SK-N-SH (cell line): ENCODE results near the gene MTHFD2L. TPM values are rescaled to one million over a fixed set of nuclear protein-coding genes. Genes with fewer than 3 reads are reported as not detected.

ENCODE experiments used
- CTCF ChIA-PET: fragments of 300-600, 350-600 bp; formaldehyde crosslinking; extraction: SDS; loops from one replicate; lab custom pipeline; 2021; lab: Yijun Ruan, JAX
- POLR2A ChIA-PET: fragments of 350-600 bp; sonication (Branson Sonifier 250); formaldehyde crosslinking; extraction: SDS; loops from one replicate; lab custom pipeline; 2020; ENCODE audit warnings: antibody characterized with exemption, inconsistent platforms; lab: Yijun Ruan, JAX
- DNase-seq: peaks from one replicate; pipeline ENCODE4 v3.0.0; 2012
- H2AFZ ChIP-seq: fragments of 200-600 bp; sonication (generic); 2 replicates; pipeline ENCODE4 v1.8.1; 2016; ENCODE audit warnings: antibody characterized with exemption, mild to moderate bottlenecking, low read depth
- H3F3A ChIP-seq: fragments of 200-600 bp; sonication (generic); replicated peaks from 2 replicates; pipeline ENCODE3; 2016; ENCODE audit warnings: antibody characterized with exemption, mild to moderate bottlenecking; ENCODE audit not compliant: insufficient read depth
- H3K27ac ChIP-seq, 2 experiments: fragments of 200-500 bp in 1 of 2; fragments of 200-600 bp in 1 of 2; sonication (Bioruptor generic) in 1 of 2; sonication (generic), shearing (Covaris generic) in 1 of 2; 2 replicates each; pipeline versions ENCODE4 v1.5.1 to v1.6.1; 2014 to 2016; ENCODE audit warnings: low read depth in 2 of 2, inconsistent platforms in 1 of 2, low read length in 1 of 2, mild to moderate bottlenecking in 1 of 2, mixed read lengths in 1 of 2
- H3K27me3 ChIP-seq: fragments of 200-600 bp; sonication (generic), shearing (Covaris generic); 2 replicates; pipeline ENCODE4 v1.6.1; 2016; ENCODE audit warnings: mixed run types; ENCODE audit not compliant: insufficient read depth
- H3K36me3 ChIP-seq, 2 experiments: fragments of 200-500 bp in 1 of 2; fragments of 200-600 bp in 1 of 2; sonication (Bioruptor generic) in 1 of 2; sonication (generic) in 1 of 2; replicated peaks in 1 of 2; 2 replicates each; pipeline versions ENCODE3 to v1.5.1; 2014 to 2016; ENCODE audit warnings: low read length in 1 of 2, mild to moderate bottlenecking in 1 of 2; ENCODE audit not compliant: insufficient read depth in 2 of 2, control insufficient read depth in 1 of 2
- H3K4me1 ChIP-seq, 2 experiments: fragments of 200-500 bp in 1 of 2; fragments of 200-600 bp in 1 of 2; sonication (Bioruptor generic) in 1 of 2; sonication (generic), shearing (Covaris generic) in 1 of 2; 2 replicates each; pipeline versions ENCODE4 v1.5.1 to v1.6.1; 2014 to 2016; ENCODE audit warnings: low read depth in 1 of 2, low read length in 1 of 2, mixed run types in 1 of 2; ENCODE audit not compliant: insufficient read depth in 2 of 2, control insufficient read depth in 1 of 2
- H3K4me2 ChIP-seq: fragments of 200-600 bp; sonication (generic), shearing (Covaris generic); 2 replicates; pipeline ENCODE4 v1.6.1; 2017; ENCODE audit warnings: mixed run types
- H3K4me3 ChIP-seq, 2 experiments: fragments of 200-500 bp in 1 of 2; fragments of 200-600 bp in 1 of 2; sonication (Bioruptor generic) in 1 of 2; sonication (generic), shearing (Covaris generic) in 1 of 2; 2 replicates each; pipeline versions ENCODE4 v1.5.1 to v1.8.1; 2014 to 2016; ENCODE audit warnings: low read depth in 2 of 2, inconsistent platforms in 1 of 2, low read length in 1 of 2, mild to moderate bottlenecking in 1 of 2, mixed read lengths in 1 of 2, moderate library complexity in 1 of 2
- H3K79me2 ChIP-seq: fragments of 200-600 bp; sonication (generic); 2 replicates; pipeline ENCODE4 v1.8.1; 2017; ENCODE audit warnings: mild to moderate bottlenecking; ENCODE audit not compliant: insufficient read depth
- H3K9ac ChIP-seq: fragments of 200-600 bp; sonication (generic); 2 replicates; pipeline ENCODE4 v1.6.1; 2017; ENCODE audit warnings: mixed run types
- H3K9me2 ChIP-seq: fragments of 200-600 bp; sonication (generic); 2 replicates; pipeline ENCODE4 v1.6.1; 2017; ENCODE audit warnings: mixed run types
- H3K9me3 ChIP-seq: fragments of 200-600 bp; sonication (generic); 2 replicates; pipeline ENCODE4 v1.6.1; 2017; ENCODE audit warnings: mixed run types, mild to moderate bottlenecking, moderate library complexity
- H4K20me1 ChIP-seq: fragments of 200-600 bp; sonication (generic); 2 replicates; pipeline ENCODE4 v1.6.1; 2017; ENCODE audit warnings: mild to moderate bottlenecking, mixed run types; ENCODE audit not compliant: insufficient read depth
- CHD2 ChIP-seq: fragments of 150-350 bp; IDR thresholded peaks from 2 replicates; pipeline ENCODE4 v1.6.1; 2018; ENCODE audit warnings: low read length; ENCODE audit not compliant: partially characterized antibody
- FOSL2 ChIP-seq: IDR thresholded peaks from 2 replicates; pipeline ENCODE4 v1.4.0; 2012; ENCODE audit warnings: low read depth, mild to moderate bottlenecking, moderate library complexity, borderline replicate concordance
- FOXJ3 ChIP-seq: sonication (generic); formaldehyde crosslinking; IDR thresholded peaks from 2 replicates; pipeline ENCODE4 v1.5.1; 2020; ENCODE audit warnings: mild to moderate bottlenecking, missing genetic modification reagents
- FOXM1 ChIP-seq: IDR thresholded peaks from 2 replicates; pipeline ENCODE4 v1.4.0; 2012; ENCODE audit warnings: low read depth, mild to moderate bottlenecking
- GATA2 ChIP-seq: sonication (generic); formaldehyde crosslinking; IDR thresholded peaks from 2 replicates; pipeline ENCODE4 v1.5.0; 2020; ENCODE audit warnings: mild to moderate bottlenecking, missing genetic modification reagents
- JUND ChIP-seq: IDR thresholded peaks from 2 replicates; pipeline ENCODE4 v1.4.0; 2012
- MEF2A ChIP-seq: IDR thresholded peaks from 2 replicates; pipeline ENCODE4 v1.4.0; 2012; ENCODE audit warnings: low read depth, borderline replicate concordance
- MXI1 ChIP-seq: IDR thresholded peaks from 2 replicates; pipeline ENCODE4 v1.6.1; 2012; ENCODE audit warnings: mild to moderate bottlenecking, low read depth, low read length, improper control_type of control experiment
- NFIC ChIP-seq: IDR thresholded peaks from 2 replicates; pipeline ENCODE4 v1.4.0; 2012; ENCODE audit warnings: borderline replicate concordance
- POLR2AphosphoS5 ChIP-seq: IDR thresholded peaks from 2 replicates; pipeline ENCODE4 v1.6.1; 2012; ENCODE audit warnings: low read depth, low read length
- RXRA ChIP-seq: IDR thresholded peaks from 2 replicates; pipeline ENCODE4 v1.4.0; 2012; ENCODE audit warnings: low read depth, mild to moderate bottlenecking, borderline replicate concordance
- SIN3A ChIP-seq: IDR thresholded peaks from 2 replicates; pipeline ENCODE4 v1.6.1; 2012; ENCODE audit warnings: low read depth, mild to moderate bottlenecking, low read length, moderate library complexity, borderline replicate concordance
- WGBS: methylation state at CpG from one replicate; pipeline ENCODE4 v1.1.6; 2017; ENCODE audit warnings: low lambda C conversion rate; 5-methylcytosine and 5-hydroxymethylcytosine counted together
- polyA plus RNA-seq, 3 experiments: library from polyadenylated mRNA; depleted of rRNA; stranded (reverse); fragments of >200 nt; gene quantifications; 2 replicates each; pipeline ENCODE4 v1.2.3, GENCODE V29; 2012
- TF ChIP-seq, protein P1 (sequence below): IDR thresholded peaks from 2 replicates; pipeline ENCODE4 v1.6.1; 2012; ENCODE audit warnings: mild to moderate bottlenecking, low read depth, low read length, moderate library complexity
- TF ChIP-seq, protein P2 (sequence below): IDR thresholded peaks from 2 replicates; pipeline ENCODE4 v1.4.0; 2012; ENCODE audit warnings: low read depth, borderline replicate concordance
- TF ChIP-seq, protein P3 (sequence below): IDR thresholded peaks from 2 replicates; pipeline ENCODE4 v1.4.0; 2012; ENCODE audit warnings: low read depth, borderline replicate concordance
- TF ChIP-seq, protein P4 (sequence below): fragments of 150-350 bp; IDR thresholded peaks from 2 replicates; pipeline ENCODE4 v1.6.1; 2017; ENCODE audit warnings: antibody characterized with exemption, low read length, low read depth, borderline replicate concordance
- TF ChIP-seq, protein P5 (sequence below): fragments of 200-600 bp; sonication (generic); IDR thresholded peaks from 2 replicates; pipeline ENCODE4 v1.6.1; 2017; ENCODE audit warnings: antibody characterized with exemption, mild to moderate bottlenecking, moderate library complexity

MTHFD2L gene
- polyA plus RNA-seq, 1 of the 3 experiments (the other 2 are of a cell fraction) = 4.8 TPM

DNA sequence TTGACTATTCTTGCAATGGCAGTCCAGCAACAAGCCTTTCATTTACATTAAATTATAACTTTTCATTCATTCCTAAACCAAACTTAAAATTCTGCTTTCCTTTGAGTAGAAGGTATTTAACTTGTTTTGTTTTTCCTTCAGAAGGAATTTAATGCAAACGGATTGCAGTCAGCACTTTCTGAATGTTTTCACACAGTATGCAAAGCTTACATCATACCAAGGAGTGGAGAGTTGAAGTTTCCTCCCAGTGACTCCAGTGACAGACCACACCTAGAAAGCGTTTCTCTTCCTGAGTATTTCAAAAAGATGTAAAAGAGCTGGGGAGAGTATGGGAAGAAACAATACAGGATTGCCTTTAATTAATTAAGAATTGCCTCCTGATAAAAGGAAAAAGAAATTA, 158.5 kb downstream of the MTHFD2L start (continued):
- TF ChIP-seq, protein P1, sequence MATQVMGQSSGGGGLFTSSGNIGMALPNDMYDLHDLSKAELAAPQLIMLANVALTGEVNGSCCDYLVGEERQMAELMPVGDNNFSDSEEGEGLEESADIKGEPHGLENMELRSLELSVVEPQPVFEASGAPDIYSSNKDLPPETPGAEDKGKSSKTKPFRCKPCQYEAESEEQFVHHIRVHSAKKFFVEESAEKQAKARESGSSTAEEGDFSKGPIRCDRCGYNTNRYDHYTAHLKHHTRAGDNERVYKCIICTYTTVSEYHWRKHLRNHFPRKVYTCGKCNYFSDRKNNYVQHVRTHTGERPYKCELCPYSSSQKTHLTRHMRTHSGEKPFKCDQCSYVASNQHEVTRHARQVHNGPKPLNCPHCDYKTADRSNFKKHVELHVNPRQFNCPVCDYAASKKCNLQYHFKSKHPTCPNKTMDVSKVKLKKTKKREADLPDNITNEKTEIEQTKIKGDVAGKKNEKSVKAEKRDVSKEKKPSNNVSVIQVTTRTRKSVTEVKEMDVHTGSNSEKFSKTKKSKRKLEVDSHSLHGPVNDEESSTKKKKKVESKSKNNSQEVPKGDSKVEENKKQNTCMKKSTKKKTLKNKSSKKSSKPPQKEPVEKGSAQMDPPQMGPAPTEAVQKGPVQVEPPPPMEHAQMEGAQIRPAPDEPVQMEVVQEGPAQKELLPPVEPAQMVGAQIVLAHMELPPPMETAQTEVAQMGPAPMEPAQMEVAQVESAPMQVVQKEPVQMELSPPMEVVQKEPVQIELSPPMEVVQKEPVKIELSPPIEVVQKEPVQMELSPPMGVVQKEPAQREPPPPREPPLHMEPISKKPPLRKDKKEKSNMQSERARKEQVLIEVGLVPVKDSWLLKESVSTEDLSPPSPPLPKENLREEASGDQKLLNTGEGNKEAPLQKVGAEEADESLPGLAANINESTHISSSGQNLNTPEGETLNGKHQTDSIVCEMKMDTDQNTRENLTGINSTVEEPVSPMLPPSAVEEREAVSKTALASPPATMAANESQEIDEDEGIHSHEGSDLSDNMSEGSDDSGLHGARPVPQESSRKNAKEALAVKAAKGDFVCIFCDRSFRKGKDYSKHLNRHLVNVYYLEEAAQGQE = no peak
- TF ChIP-seq, all 33 proteins: peak for 0

DNA sequence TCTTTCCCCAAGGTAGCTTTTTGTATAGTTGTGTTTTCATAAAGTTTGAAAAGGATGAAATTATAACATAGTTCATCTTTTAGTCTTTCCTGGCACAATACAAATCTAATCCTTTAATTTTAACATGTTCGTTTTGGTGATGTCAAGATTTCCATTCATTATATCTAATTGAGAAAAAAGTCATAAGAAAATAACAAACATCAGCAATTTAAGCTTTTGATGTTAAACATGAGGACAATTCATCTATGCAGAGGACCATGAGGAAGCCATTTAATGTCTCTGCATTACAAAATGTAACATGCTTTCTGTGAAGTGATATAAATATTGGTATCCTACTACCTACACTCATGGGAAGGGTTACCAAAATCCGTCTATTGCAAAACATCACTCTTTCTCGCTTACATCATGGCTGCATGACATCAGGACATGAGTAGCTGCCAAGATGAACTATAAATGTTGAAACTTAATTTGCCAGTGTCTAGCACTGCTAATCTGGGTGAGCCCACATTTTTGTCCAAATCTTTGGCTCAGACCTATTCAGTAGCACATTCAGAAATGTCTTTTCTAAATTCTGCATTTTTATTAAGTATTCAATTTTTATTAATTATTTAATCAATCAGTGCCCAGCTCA, 159.8 kb downstream of the MTHFD2L start:
- WGBS = 16% methylated on average over 3 of the region's 3 CpGs
- Histone ChIP-seq H3K4me1 (no peaks in the 10 kb centered on the region; a peak in 1 of 4 replicates), H3K4me3 (no peak overlapping the region), H3K79me2 (no peaks in the 10 kb centered on the region), H3K9me2 (no peaks in the 10 kb centered on the region), H3F3A (no peaks in the 10 kb centered on the region), H3K27me3 (peaks cover 22% of the 10 kb centered on the region), H2AFZ (no peak overlapping the region), H3K27ac (no peak overlapping the region), H3K9ac (no peak overlapping the region), H4K20me1 (no peaks in the 10 kb centered on the region), H3K4me2 (no peak overlapping the region), H3K36me3 (no peaks in the 10 kb centered on the region), H3K9me3 (no peaks in the 10 kb centered on the region)
- CTCF ChIA-PET = interaction anchor here (1.0 to 1.8 kb wide), 2 partner anchors 90 to 128 kb away, joined by 3 to 8 read pairs; no protein-coding TSS in a partner anchor
- no peak for DNase-seq
- POLR2A ChIA-PET = no interaction called here
- TF ChIP-seq, protein P1 = no peak
- TF ChIP-seq, protein P2, sequence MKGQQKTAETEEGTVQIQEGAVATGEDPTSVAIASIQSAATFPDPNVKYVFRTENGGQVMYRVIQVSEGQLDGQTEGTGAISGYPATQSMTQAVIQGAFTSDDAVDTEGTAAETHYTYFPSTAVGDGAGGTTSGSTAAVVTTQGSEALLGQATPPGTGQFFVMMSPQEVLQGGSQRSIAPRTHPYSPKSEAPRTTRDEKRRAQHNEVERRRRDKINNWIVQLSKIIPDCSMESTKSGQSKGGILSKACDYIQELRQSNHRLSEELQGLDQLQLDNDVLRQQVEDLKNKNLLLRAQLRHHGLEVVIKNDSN = no peak
- TF ChIP-seq, protein P3, sequence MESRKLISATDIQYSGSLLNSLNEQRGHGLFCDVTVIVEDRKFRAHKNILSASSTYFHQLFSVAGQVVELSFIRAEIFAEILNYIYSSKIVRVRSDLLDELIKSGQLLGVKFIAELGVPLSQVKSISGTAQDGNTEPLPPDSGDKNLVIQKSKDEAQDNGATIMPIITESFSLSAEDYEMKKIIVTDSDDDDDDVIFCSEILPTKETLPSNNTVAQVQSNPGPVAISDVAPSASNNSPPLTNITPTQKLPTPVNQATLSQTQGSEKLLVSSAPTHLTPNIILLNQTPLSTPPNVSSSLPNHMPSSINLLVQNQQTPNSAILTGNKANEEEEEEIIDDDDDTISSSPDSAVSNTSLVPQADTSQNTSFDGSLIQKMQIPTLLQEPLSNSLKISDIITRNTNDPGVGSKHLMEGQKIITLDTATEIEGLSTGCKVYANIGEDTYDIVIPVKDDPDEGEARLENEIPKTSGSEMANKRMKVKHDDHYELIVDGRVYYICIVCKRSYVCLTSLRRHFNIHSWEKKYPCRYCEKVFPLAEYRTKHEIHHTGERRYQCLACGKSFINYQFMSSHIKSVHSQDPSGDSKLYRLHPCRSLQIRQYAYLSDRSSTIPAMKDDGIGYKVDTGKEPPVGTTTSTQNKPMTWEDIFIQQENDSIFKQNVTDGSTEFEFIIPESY = no peak
- TF ChIP-seq POLR2AphosphoS5 (no peak), SIN3A (no peak), NFIC (no peak), CHD2 (no peak), JUND (no peak), FOXM1 (no peak), GATA2 (CRISPR knock-in tag) (no peak), MEF2A (no peak), MXI1 (no peak), RXRA (no peak), FOSL2 (no peak), FOXJ3 (CRISPR knock-in tag) (no peak)
- TF ChIP-seq, protein P4, sequence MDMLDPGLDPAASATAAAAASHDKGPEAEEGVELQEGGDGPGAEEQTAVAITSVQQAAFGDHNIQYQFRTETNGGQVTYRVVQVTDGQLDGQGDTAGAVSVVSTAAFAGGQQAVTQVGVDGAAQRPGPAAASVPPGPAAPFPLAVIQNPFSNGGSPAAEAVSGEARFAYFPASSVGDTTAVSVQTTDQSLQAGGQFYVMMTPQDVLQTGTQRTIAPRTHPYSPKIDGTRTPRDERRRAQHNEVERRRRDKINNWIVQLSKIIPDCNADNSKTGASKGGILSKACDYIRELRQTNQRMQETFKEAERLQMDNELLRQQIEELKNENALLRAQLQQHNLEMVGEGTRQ = no peak
- TF ChIP-seq, protein P5, sequence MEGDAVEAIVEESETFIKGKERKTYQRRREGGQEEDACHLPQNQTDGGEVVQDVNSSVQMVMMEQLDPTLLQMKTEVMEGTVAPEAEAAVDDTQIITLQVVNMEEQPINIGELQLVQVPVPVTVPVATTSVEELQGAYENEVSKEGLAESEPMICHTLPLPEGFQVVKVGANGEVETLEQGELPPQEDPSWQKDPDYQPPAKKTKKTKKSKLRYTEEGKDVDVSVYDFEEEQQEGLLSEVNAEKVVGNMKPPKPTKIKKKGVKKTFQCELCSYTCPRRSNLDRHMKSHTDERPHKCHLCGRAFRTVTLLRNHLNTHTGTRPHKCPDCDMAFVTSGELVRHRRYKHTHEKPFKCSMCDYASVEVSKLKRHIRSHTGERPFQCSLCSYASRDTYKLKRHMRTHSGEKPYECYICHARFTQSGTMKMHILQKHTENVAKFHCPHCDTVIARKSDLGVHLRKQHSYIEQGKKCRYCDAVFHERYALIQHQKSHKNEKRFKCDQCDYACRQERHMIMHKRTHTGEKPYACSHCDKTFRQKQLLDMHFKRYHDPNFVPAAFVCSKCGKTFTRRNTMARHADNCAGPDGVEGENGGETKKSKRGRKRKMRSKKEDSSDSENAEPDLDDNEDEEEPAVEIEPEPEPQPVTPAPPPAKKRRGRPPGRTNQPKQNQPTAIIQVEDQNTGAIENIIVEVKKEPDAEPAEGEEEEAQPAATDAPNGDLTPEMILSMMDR = no peak
